ENCODE measurements around the gene UBE2B.

UBE2B gene

GRCh38 chr5:134438721-134439123 is 67.4 kb downstream of the UBE2B start:
- no peak for DNase-seq

- DNase-seq: peak; percentile 76
Measured at GRCh38 chr5:134439210-134439654, 67.9 kb downstream of the UBE2B start.

- no peak for DNase-seq
Measured at GRCh38 chr5:134440201-134440755, 68.9 kb downstream of the UBE2B start.
